Right lobe of liver (tissue), 6 donors: ENCODE results near the gene NUP93. TPM values are rescaled to one million over a fixed set of nuclear protein-coding genes. Genes with fewer than 3 reads are reported as not detected.
"Not testable (repeated sequence)": the region's sequence is repeated elsewhere in the genome, so short reads cannot be mapped to it uniquely, and the experiment has no call there.

Experiments
- ATAC-seq, 4 donors: fragments of 200-7000 bp; cut with Tn5 transposase; one replicate each; pipeline ENCODE4 v1.9.1; 2020; ENCODE audit warnings: mild to moderate bottlenecking in 4 of 4, moderate library complexity in 4 of 4
- DNase-seq, 3 donors: peaks; one replicate each; pipeline ENCODE4 v3.0.0-alpha.2; 2020
- H3K27ac ChIP-seq, 3 donors: fragments of 200-600 bp; one replicate each; pipeline ENCODE4 v1.8.0; 2022
- H3K27me3 ChIP-seq, 2 donors: fragments of 200-600 bp; one replicate each; pipeline ENCODE4 v1.8.0; 2022
- H3K36me3 ChIP-seq, 4 donors: fragments of 200-600 bp; sonication (generic) in 1 of 4; one replicate each; pipeline versions ENCODE4 v1.5.1 to v1.8.0; 2017 to 2022; ENCODE audit warnings: control low read depth in 1 of 4
- H3K4me1 ChIP-seq, 4 donors: fragments of 200-600 bp; sonication (generic) in 1 of 4; one replicate each; pipeline versions ENCODE4 v1.5.1 to v1.8.0; 2017 to 2022; ENCODE audit warnings: control low read depth in 1 of 4
- H3K4me3 ChIP-seq, 3 donors: fragments of 200-600 bp; one replicate each; pipeline ENCODE4 v1.8.0; 2022
- H3K9me3 ChIP-seq, 4 donors: fragments of 200-600 bp; sonication (generic) in 1 of 4; one replicate each; pipeline versions ENCODE4 v1.5.1 to v1.8.0; 2017 to 2022; ENCODE audit warnings: control low read depth in 1 of 4
- POLR2A ChIP-seq: fragments of 450-650 bp; IDR thresholded peaks from one replicate; pipeline ENCODE4 v1.6.1; 2017; ENCODE audit warnings: antibody characterized with exemption, mild to moderate bottlenecking
- WGBS: methylation state at CpG from one replicate; pipeline ENCODE4 v1.1.6; 2018; ENCODE audit warnings: low coverage, low lambda C conversion rate; ENCODE audit not compliant: insufficient coverage; ENCODE audit errors: missing lambda C conversion rate; 5-methylcytosine and 5-hydroxymethylcytosine counted together
- intact Hi-C, 2 donors: fragments of 100-400 bp; cut with DNase I; formaldehyde crosslinking; loops; one replicate each; pipeline versions ENCODE4 v1.11.2 to v1.14.1; 2022
- total RNA-seq, 6 experiments: library from RNA; depleted of rRNA in 2 of 6; stranded (reverse); fragments of >200 nt in 2 of 6; fragmentation: NEBNext Ultra II Directional in 3 of 6; extraction: Animal tissue kit (Norgen Biotek cat#: 25700) in 3 of 6; gene quantifications; one replicate each; pipeline versions ENCODE4 v1.1.0 to v1.2.4, GENCODE V29; 2016 to 2023
- TF ChIP-seq, protein P1 (sequence below), 4 donors: fragments of 200-600 bp in 3 of 4; fragments of 450-650 bp in 1 of 4; IDR thresholded peaks; one replicate each; pipeline versions ENCODE4 v1.5.1 to v1.8.0; 2016 to 2022; ENCODE audit warnings: antibody characterized with exemption in 4 of 4, mild to moderate bottlenecking in 2 of 4
- donor health status: DM: no; HTN: yes; CAD: no.
- donor health status: DM: no; HTN: no; CAD: no.
- donor health status: DM: no; HTN: no; CAD: no.
- donor health status: DM: no; HTN: yes; CAD: no.
- donor health status: DM: no; HTN: yes; CAD: no.

Gene NUP93
- total RNA-seq, 6 experiments from 2014 or later: 8.3 to 17.0 (median 12.8) TPM

GRCh38 chr16:56792967-56793366 lies 63.0 kb downstream of the NUP93 start:
- intact Hi-C loops: no loop called here
- no peaks in the 10 kb centered on the region for H3K9me3 ChIP-seq
- ATAC-seq: no peak
- H3K4me3 ChIP-seq: no peak overlapping the region
- DNase-seq: no peak
- no peaks in the 10 kb centered on the region for H3K36me3 ChIP-seq
- no peaks in the 10 kb centered on the region for H3K4me1 ChIP-seq
- no peaks in the 10 kb centered on the region for H3K27me3 ChIP-seq
- no peak for TF ChIP-seq POLR2A
- TF ChIP-seq, protein P1, sequence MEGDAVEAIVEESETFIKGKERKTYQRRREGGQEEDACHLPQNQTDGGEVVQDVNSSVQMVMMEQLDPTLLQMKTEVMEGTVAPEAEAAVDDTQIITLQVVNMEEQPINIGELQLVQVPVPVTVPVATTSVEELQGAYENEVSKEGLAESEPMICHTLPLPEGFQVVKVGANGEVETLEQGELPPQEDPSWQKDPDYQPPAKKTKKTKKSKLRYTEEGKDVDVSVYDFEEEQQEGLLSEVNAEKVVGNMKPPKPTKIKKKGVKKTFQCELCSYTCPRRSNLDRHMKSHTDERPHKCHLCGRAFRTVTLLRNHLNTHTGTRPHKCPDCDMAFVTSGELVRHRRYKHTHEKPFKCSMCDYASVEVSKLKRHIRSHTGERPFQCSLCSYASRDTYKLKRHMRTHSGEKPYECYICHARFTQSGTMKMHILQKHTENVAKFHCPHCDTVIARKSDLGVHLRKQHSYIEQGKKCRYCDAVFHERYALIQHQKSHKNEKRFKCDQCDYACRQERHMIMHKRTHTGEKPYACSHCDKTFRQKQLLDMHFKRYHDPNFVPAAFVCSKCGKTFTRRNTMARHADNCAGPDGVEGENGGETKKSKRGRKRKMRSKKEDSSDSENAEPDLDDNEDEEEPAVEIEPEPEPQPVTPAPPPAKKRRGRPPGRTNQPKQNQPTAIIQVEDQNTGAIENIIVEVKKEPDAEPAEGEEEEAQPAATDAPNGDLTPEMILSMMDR (IDR thresholded peaks at IDR 0.05): no peak
- H3K27ac ChIP-seq: no peak overlapping the region

- no peaks in the 10 kb centered on the region for H3K36me3 ChIP-seq
- intact Hi-C loops: no loop called here
- no peak overlapping the region for H3K27ac ChIP-seq
- DNase-seq (no peak), ATAC-seq (peak; percentile 46 to 66 (median 48))
- H3K9me3 ChIP-seq: no peaks in the 10 kb centered on the region
- TF ChIP-seq, protein P1 (IDR thresholded peaks at IDR 0.05): peak; percentile 39 to 53 (median 40)
- no peak for TF ChIP-seq POLR2A
- no peak overlapping the region for H3K4me3 ChIP-seq
- H3K4me1 ChIP-seq: no peaks in the 10 kb centered on the region
- 46% methylated on average over 5 of the region's 6 CpGs for WGBS
- H3K27me3 ChIP-seq: no peaks in the 10 kb centered on the region
Observed at GRCh38 chr16:56793492-56793891, 63.6 kb downstream of the NUP93 start.

DNA sequence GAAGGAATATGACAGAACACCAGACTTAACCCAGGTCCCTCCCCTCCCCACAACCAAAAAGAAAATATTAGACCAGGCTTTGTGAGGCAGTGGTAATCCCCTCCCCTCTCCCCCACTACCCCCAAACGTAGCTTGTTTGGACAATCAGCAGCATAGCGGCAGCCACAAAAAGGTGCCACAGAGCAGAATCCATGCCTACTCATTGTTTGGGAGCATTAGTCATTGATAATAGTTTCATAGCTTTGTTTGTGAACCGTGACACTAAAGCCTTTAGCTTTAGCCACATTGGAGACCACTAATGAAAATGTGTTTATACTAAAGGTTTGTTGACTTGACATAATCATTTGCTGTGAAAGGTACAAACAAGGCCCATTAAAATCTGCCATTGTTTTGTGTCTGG lies 65.1 kb downstream of the NUP93 start:
- no peak for ATAC-seq
- Histone ChIP-seq H3K4me1 (peaks cover 0 to 2% (median 0%) of the 10 kb centered on the region in 4 donors), H3K36me3 (no peaks in the 10 kb centered on the region), H3K4me3 (no peak overlapping the region), H3K9me3 (no peaks in the 10 kb centered on the region), H3K27me3 (no peaks in the 10 kb centered on the region), H3K27ac (no peak overlapping the region)
- intact Hi-C loops: no loop called here
- 94% methylated on average over 3 of the region's 3 CpGs for WGBS
- TF ChIP-seq POLR2A: no peak
- TF ChIP-seq, protein P1 (IDR thresholded peaks at IDR 0.05): no peak
- no peak for DNase-seq

DNA sequence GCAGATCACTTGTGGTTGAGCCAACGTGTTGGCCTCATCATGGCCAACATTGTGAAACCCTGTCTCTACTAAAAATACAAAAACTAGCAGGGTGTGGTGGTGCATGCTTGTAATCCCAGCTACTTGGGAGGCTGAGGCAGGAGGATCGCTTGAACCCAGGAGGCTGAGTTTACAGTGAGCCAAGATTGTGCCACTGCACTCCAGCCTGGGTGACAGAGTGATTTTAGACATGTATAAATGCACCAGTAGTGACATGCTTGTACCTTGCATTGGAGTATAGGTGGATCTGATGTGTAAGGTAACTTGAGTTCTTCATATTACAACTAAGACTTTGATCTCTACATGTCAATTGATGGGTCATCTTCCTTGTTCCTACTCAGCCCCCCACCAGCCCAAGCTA lies 67.1 kb downstream of the NUP93 start:
- 100% methylated on average over 1 of the region's 2 CpGs for WGBS
- intact Hi-C loops, H3K4me1 ChIP-seq, DNase-seq, H3K27me3 ChIP-seq, ATAC-seq, H3K27ac ChIP-seq, H3K9me3 ChIP-seq, H3K36me3 ChIP-seq, H3K4me3 ChIP-seq: not testable (repeated sequence)

DNA sequence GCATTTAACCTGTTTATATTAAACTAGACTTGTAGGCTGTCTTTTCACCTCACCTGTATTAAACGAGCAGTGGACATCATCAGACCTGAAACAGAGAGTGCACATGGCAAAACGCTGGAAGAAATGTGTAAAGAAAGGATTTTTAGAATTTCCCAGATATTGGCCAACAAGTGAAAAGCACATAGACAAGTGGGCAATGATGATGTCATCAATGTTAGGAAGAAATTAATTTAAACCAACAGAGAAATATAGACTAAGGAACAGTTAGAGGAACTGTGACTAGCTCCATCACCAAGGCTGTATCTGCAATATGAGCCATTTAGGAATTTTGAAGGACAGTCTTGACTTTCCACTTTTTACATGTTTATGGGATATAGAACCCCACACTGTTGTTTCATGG lies 67.9 kb downstream of the NUP93 start:
- Histone ChIP-seq H3K9me3 (no peaks in the 10 kb centered on the region), H3K27me3 (no peaks in the 10 kb centered on the region), H3K4me1 (peaks cover 0 to 9% (median 4%) of the 10 kb centered on the region in 4 donors), H3K4me3 (no peak overlapping the region), H3K27ac (no peak overlapping the region), H3K36me3 (no peaks in the 10 kb centered on the region)
- 87% methylated on average over 2 of the region's 2 CpGs for WGBS
- ATAC-seq (no peak), DNase-seq (no peak)
- no peak for TF ChIP-seq POLR2A
- TF ChIP-seq, protein P1 (IDR thresholded peaks at IDR 0.05): no peak
- intact Hi-C loops: no loop called here
